ENCODE data around the gene NPAS3.

Gene NPAS3

DNA sequence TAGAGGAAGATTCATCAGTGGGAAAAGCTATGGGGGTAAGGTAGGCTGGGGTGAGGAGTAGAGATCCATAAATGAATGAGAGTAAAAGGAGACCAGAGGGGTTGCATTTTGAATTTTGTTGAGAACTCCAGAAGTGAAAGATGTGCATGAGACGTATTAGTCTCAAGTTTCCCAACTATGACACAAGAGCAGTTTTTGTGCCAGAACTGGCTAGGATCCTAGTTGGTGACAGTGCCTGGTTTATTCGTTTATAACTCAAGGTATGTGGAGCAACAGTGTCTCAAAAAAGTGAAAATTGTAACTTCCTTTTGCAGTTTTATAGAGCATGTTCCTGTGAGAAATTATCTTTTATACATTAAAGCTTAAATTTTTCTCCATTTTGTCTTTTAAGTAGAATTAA lies 377.0 kb downstream of the NPAS3 start:
- DNase-seq (ENCODE audit: low spot score) = no peak
- TF ChIP-seq, protein P1, sequence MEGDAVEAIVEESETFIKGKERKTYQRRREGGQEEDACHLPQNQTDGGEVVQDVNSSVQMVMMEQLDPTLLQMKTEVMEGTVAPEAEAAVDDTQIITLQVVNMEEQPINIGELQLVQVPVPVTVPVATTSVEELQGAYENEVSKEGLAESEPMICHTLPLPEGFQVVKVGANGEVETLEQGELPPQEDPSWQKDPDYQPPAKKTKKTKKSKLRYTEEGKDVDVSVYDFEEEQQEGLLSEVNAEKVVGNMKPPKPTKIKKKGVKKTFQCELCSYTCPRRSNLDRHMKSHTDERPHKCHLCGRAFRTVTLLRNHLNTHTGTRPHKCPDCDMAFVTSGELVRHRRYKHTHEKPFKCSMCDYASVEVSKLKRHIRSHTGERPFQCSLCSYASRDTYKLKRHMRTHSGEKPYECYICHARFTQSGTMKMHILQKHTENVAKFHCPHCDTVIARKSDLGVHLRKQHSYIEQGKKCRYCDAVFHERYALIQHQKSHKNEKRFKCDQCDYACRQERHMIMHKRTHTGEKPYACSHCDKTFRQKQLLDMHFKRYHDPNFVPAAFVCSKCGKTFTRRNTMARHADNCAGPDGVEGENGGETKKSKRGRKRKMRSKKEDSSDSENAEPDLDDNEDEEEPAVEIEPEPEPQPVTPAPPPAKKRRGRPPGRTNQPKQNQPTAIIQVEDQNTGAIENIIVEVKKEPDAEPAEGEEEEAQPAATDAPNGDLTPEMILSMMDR (conservative IDR thresholded peaks at IDR 0.05; ENCODE audit: low read depth) = no peak
- CTCF ChIA-PET = no interaction called here
- no peak overlapping the region for H3K27ac ChIP-seq
- POLR2A ChIA-PET (ENCODE audit: low non-redundant PET) = no interaction called here

GRCh38 chr14:33317675-33318074 lies 379.0 kb downstream of the NPAS3 start:
- DNase-seq (ENCODE audit: low spot score) = no peak
- CTCF ChIA-PET = no interaction called here
- POLR2A ChIA-PET (ENCODE audit: low non-redundant PET) = no interaction called here
- TF ChIP-seq, protein P1 (conservative IDR thresholded peaks at IDR 0.05; ENCODE audit: low read depth) = no peak
- no peak overlapping the region for H3K27ac ChIP-seq

DNA sequence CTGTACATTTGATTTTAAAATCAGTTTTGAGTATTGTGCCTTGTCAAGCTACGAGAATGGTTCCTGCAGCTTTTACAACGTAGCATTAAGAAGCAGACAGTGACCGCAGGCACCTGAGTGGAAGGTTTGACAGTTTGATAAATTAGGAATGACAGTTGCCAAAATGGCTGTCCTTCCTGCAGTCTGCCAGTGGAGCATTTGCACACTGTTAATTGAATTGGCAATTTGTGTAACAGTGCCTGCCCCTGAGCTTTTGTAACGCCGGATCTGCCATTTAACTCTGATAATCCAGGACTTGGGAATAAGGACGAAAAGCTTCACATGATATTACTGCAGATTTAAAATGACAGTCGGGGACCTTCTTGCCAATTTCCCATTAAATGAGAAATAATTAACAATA lies 385.3 kb downstream of the NPAS3 start:
- ChIA-PET POLR2A (ENCODE audit: low non-redundant PET) (no interaction called here), CTCF (no interaction called here)
- no peak overlapping the region for H3K27ac ChIP-seq
- DNase-seq (ENCODE audit: low spot score) = no peak
- TF ChIP-seq, protein P1 (conservative IDR thresholded peaks at IDR 0.05; ENCODE audit: low read depth) = no peak

DNA sequence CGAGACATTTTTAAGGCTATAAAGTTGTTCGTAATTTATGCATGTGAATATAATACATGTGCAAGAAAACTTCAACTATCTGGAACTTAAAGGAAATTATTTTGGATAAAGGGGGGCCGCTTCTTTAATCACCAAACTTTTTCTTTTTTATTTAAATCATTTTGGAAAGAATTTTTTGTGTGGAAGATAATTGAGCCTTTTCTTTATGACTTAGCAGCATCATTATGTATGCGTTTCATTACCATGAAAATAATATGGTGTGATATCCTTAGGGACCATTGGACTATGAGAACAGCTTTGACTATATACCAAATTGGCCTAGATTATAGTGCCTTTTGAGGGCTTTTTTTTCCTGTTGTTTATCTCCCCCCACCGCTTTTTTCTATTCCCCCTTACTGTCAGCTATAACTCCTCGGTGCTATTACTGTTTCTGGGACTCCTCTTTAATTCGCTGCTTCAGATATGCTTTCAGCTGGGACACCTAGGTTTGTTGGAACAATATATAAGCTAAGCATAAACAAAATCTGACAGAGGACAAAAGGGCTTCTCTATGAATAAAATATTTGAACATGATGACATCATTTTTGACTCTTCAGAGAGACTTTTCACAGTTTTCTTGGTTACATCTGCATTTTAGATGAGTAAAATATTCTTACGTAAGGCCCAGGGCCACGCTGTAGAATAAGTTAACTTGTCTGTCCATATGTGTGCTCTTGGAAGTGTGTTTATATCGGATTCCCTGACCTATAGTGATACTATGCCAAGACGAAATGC lies 392.7 kb downstream of the NPAS3 start:
- DNase-seq (ENCODE audit: low spot score) = no peak
- POLR2A ChIA-PET (ENCODE audit: low non-redundant PET) = no interaction called here
- CTCF ChIA-PET = interaction anchor here (0.7 kb wide), 1 partner anchor 910 kb away, joined by 5 read pairs; no protein-coding TSS in a partner anchor
- TF ChIP-seq, protein P1 (conservative IDR thresholded peaks at IDR 0.05; ENCODE audit: low read depth) = no peak
- H3K27ac ChIP-seq = no peak overlapping the region

DNA sequence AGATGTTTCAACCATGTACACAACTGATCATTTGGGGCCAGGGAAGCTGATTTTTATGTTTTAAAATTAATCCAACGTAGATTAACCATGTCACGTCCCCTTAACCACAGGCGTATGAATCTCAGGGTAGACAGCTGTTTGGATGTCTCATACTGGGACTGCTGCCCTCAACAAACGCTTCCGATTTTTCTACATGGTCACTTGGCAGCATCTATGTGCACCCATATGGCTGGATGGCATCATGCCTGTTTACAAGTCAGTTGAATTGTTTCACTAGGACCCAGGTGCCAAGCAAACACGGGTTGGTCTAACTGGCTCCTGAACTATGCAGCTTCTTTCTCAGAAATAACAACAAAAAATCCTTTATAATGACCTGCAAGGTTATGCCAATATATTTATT lies 393.8 kb downstream of the NPAS3 start:
- ChIA-PET POLR2A (ENCODE audit: low non-redundant PET) (no interaction called here), CTCF (no interaction called here)
- DNase-seq (ENCODE audit: low spot score) = no peak
- TF ChIP-seq, protein P1 (conservative IDR thresholded peaks at IDR 0.05; ENCODE audit: low read depth) = no peak
- no peak overlapping the region for H3K27ac ChIP-seq

GRCh38 chr14:33335366-33335765 lies 396.7 kb downstream of the NPAS3 start:
- ChIA-PET CTCF (no interaction called here), POLR2A (ENCODE audit: low non-redundant PET) (no interaction called here)
- DNase-seq (ENCODE audit: low spot score) = no peak
- TF ChIP-seq, protein P1 (conservative IDR thresholded peaks at IDR 0.05; ENCODE audit: low read depth) = no peak
- no peak overlapping the region for H3K27ac ChIP-seq

Measured in RWPE1 (cell line).